ENCODE results near the gene MCRIP1. TPM values are rescaled to one million over a fixed set of nuclear protein-coding genes. Genes with fewer than 3 reads are reported as not detected.

MCRIP1 gene
- total RNA-seq, 2 donors from 2014 or later: 164 to 183 TPM

DNA sequence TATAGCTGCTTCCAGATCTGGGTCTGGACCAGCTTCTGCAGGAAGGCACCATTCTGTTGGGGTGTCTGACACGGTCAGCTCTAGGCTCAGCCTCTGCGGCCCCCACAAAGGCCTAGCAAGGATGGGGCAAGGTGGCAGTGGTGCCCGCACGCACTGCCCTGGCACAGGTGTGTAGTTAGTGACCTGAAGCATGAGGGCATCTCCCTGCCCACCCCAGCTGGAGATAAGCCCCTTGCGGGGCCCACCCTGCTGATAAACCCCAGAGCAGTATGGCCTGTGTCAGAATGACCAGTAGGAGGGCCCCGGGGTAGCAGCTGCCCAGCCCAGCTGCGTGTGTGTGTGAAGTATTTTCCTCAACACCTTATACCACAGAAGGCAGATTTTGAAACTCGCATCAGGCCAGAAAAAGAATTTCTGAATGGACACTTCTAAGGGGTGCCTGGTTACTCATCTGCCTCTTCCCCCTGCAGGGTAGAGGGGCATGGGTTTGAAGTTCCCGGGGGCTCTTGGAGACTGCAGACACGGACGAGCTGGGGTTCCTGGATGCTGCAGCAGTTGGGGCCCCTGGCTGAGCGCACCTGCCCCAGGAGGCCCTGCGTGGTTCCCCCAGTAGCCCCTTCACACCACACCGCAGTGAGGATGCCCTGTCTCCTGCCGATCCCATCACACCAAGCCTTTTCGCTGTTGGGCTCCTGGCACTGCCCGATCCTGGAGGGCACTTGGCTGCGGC is 33.5 kb upstream of the MCRIP1 start:
- no peak for DNase-seq
- Histone ChIP-seq H3K4me3 (ENCODE audit: low read length) (no peak overlapping the region), H3K9ac (ENCODE audit: extremely low read depth, low read length, poor library complexity, severe bottlenecking) (no peak overlapping the region), H3K27ac (ENCODE audit: low read depth, low read length) (peak overlapping the region; percentile 78), H3K36me3 (ENCODE audit: control insufficient read depth, insufficient read depth, low read length) (peaks cover 53% of the 10 kb centered on the region), H3K27me3 (ENCODE audit: control insufficient read depth, insufficient read depth, low read length, poor library complexity, severe bottlenecking) (no peaks in the 10 kb centered on the region), H3K9me3 (ENCODE audit: control insufficient read depth, low read length) (no peaks in the 10 kb centered on the region), H3K4me1 (ENCODE audit: control insufficient read depth, insufficient read depth, low read length) (no peaks in the 10 kb centered on the region)
- Mint-ChIP-seq H3K36me3 (ENCODE audit: low read depth) (peaks cover 25% of the 10 kb centered on the region), H3K4me1 (peaks cover 6% of the 10 kb centered on the region), H3K27me3 (ENCODE audit: insufficient read depth) (no peaks in the 10 kb centered on the region), H3K27ac (peak overlapping the region; percentile 68), H3K9me3 (no peaks in the 10 kb centered on the region), H3K4me3 (no peak overlapping the region)
- 95 to 96% methylated on average over 11 to 18 of the region's 18 CpGs for WGBS, 2 experiments (ENCODE audit: insufficient coverage in 1 of 2, insufficient read length in 1 of 2)
- TF ChIP-seq, protein P1, sequence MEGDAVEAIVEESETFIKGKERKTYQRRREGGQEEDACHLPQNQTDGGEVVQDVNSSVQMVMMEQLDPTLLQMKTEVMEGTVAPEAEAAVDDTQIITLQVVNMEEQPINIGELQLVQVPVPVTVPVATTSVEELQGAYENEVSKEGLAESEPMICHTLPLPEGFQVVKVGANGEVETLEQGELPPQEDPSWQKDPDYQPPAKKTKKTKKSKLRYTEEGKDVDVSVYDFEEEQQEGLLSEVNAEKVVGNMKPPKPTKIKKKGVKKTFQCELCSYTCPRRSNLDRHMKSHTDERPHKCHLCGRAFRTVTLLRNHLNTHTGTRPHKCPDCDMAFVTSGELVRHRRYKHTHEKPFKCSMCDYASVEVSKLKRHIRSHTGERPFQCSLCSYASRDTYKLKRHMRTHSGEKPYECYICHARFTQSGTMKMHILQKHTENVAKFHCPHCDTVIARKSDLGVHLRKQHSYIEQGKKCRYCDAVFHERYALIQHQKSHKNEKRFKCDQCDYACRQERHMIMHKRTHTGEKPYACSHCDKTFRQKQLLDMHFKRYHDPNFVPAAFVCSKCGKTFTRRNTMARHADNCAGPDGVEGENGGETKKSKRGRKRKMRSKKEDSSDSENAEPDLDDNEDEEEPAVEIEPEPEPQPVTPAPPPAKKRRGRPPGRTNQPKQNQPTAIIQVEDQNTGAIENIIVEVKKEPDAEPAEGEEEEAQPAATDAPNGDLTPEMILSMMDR (conservative IDR thresholded peaks at IDR 0.05): no peak

DNA sequence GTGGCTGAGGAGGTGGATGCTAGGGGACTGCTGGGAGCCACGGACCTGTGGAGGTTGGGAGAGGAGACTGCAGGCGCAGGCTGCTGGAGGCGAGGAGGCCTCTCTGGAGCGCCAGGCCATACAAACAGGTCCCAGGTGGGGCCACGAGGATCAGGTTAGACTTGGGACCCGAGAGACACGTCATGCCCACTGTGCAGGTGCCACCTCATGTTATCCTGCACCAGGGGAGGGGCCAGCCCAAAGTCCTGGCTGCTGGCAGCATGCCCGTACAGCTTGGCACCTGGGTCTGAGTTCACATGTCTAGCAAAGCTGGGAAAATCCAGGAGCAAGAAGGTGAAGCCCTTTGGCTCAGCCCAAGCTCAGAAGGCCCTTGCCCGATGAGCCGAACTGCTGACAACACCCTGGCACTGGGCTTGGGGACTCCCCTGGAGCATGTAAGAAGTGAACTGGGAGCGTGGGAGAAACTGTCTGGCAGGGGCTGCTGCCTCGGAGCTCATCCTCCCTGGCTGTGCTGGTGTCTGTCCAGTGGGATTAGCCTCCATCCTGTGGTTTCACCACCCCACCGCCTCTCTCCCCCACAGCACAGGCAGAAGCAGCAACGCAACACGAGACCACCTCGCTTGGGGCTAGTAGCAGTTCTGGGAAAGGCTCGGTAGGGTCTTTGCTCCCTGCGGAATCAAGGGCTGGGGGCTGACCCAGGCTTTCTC is 32.8 kb upstream of the MCRIP1 start:
- no peaks in the 10 kb centered on the region for H3K27me3 Mint-ChIP-seq (ENCODE audit: insufficient read depth)

DNA sequence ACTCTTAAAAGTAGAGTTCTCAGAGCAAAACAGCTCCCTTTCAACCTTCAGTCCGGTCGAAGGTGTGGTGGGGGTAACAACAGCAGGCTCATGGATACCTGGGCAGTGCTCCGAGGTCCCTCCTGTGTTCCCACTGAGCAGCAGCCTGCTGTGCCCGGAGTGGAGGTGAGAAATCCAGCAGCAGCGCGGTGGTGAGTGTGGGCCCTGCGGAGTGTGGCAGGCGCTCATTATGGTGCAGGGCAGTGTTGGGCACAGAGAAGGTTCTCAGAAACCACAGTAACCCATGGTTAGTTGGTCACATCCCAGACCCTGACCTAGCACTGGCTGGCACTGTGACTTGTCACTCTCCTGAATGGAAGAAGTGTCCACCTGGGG is 32.3 kb upstream of the MCRIP1 start:
- no peak overlapping the region for H3K9ac ChIP-seq (ENCODE audit: extremely low read depth, low read length, poor library complexity, severe bottlenecking)
- 94 to 98% methylated on average over 5 to 8 of the region's 8 CpGs for WGBS, 2 experiments (ENCODE audit: insufficient coverage in 1 of 2, insufficient read length in 1 of 2)
- Mint-ChIP-seq H3K4me1 (peaks cover 6% of the 10 kb centered on the region), H3K4me3 (no peak overlapping the region), H3K9me3 (no peaks in the 10 kb centered on the region), H3K27ac (no peak overlapping the region), H3K36me3 (ENCODE audit: low read depth) (peaks cover 25% of the 10 kb centered on the region), H3K27me3 (ENCODE audit: insufficient read depth) (no peaks in the 10 kb centered on the region)
- TF ChIP-seq, protein P1 (conservative IDR thresholded peaks at IDR 0.05): no peak
- no peak for DNase-seq
- H3K4me1 ChIP-seq (ENCODE audit: control insufficient read depth, insufficient read depth, low read length): no peaks in the 10 kb centered on the region
- no peaks in the 10 kb centered on the region for H3K9me3 ChIP-seq (ENCODE audit: control insufficient read depth, low read length)
- H3K36me3 ChIP-seq (ENCODE audit: control insufficient read depth, insufficient read depth, low read length): peaks cover 53% of the 10 kb centered on the region
- no peaks in the 10 kb centered on the region for H3K27me3 ChIP-seq (ENCODE audit: control insufficient read depth, insufficient read depth, low read length, poor library complexity, severe bottlenecking)
- no peak overlapping the region for H3K27ac ChIP-seq (ENCODE audit: low read depth, low read length)
- H3K4me3 ChIP-seq (ENCODE audit: low read length): no peak overlapping the region

More for the DNA sequence above, 32.8 kb upstream of the MCRIP1 start:
- WGBS, 2 experiments (ENCODE audit: insufficient coverage in 1 of 2, insufficient read length in 1 of 2): 91 to 95% methylated on average over 13 to 18 of the region's 18 CpGs
- no peak for DNase-seq
- peaks cover 25% of the 10 kb centered on the region for H3K36me3 Mint-ChIP-seq (ENCODE audit: low read depth)
- Histone ChIP-seq H3K9ac (ENCODE audit: extremely low read depth, low read length, poor library complexity, severe bottlenecking) (no peak overlapping the region), H3K27ac (ENCODE audit: low read depth, low read length) (no peak overlapping the region), H3K36me3 (ENCODE audit: control insufficient read depth, insufficient read depth, low read length) (peaks cover 53% of the 10 kb centered on the region), H3K9me3 (ENCODE audit: control insufficient read depth, low read length) (no peaks in the 10 kb centered on the region), H3K4me3 (ENCODE audit: low read length) (no peak overlapping the region), H3K4me1 (ENCODE audit: control insufficient read depth, insufficient read depth, low read length) (no peaks in the 10 kb centered on the region), H3K27me3 (ENCODE audit: control insufficient read depth, insufficient read depth, low read length, poor library complexity, severe bottlenecking) (no peaks in the 10 kb centered on the region)
- no peaks in the 10 kb centered on the region for H3K9me3 Mint-ChIP-seq
- no peak overlapping the region for H3K27ac Mint-ChIP-seq
- no peak overlapping the region for H3K4me3 Mint-ChIP-seq
- H3K4me1 Mint-ChIP-seq: peaks cover 6% of the 10 kb centered on the region
- TF ChIP-seq, protein P1 (conservative IDR thresholded peaks at IDR 0.05): no peak

All from endodermal cell (in vitro differentiated cells).